HT-29 (cell line): Measurements from ENCODE around the gene GAB4. TPM values are rescaled to one million over a fixed set of nuclear protein-coding genes. Genes with fewer than 3 reads are reported as not detected.
"Not testable (repeated sequence)": the region's sequence is repeated elsewhere in the genome, so short reads cannot be mapped to it uniquely, and the experiment has no call there.

Experiments
- DNase-seq: peaks from one replicate; pipeline ENCODE4 v3.0.0-alpha.2; 2015; ENCODE audit warnings: low spot score
- total RNA-seq: library from RNA; depleted of rRNA; stranded (reverse); fragments of >200 nt; shearing (Covaris generic); gene quantifications from 2 replicates; pipeline ENCODE4 v1.2.3, GENCODE V29; 2014

The GAB4 gene
- total RNA-seq, 1 experiment from 2014 or later: not detected

DNA sequence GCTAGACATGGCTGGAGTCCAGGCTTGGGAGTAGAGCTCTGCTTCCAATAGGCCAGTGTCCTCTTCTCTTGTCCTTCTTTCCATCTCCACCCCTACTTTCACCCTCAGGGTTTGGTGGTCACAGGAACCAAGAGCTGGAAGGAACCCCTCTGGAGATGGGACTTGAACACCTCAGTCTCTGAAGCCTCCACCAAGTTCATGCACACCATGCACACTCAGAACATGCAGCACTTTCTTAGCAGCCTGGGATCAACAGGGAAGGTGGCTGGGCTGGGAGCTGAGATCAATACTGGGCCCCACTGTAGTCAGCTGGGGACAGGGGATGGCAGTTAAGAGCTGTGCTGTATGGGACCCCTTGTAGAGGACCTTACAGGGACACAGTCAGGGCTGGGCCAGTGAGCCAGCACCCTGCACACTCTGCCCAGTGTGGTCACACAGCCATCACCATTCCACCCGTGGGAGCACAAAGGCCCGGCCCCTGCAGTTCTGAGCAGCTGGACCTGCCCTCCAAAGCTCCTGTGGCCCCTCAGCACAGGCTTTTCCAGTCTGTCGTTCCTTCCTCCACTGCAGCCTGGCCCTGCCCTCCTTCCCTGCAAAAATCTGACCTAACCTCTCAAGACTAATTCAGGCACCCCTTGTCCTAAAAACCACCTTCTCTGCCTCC, 47.7 kb downstream of the GAB4 start:
- no peak for DNase-seq

DNA sequence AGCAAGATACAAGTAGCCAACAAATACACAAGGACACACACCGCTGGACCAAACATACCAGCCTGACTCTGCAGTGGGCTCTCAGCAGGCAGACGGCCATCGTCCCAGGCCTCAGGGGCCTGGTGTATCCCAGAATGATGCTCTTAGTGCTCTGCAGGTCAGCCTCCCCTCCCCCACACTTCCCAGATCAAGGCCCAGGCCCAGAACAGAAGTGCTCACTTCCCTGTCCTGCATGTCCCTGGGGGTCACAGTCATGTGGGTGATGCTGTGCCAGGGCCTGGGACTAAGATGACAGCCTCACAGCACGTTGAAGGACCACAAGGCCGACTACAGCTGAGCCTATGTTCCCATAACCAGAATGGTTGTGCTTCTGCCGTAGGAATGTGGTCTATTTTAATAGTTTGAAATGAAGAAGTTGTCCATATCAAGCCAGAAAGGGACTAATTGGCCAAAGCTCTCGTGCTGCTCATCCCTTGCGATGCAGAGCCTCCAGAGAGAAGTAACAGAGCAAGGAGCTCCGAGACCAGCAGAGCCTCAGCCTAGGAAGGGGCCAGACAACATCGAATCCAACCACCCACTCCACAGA, 48.6 kb downstream of the GAB4 start:
- no peak for DNase-seq

DNA sequence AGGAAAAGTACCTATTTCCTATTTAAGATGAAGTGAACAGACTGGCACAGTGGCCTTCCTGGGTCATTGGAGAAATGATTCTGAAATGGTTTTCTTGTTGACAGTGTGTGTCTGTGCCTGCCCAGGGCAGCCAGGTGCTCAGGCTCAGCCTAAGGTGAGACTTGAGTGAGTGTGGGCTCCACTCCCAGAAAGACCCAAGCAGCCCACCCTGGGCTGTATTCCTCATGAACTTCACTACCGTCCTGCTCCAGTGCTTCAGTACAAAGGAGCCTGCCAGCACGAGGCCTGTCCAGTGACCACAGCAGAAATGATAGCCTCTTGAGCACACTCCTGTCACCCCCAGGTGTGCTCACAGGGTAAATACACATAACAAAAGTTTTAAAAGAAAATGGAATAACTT, 49.5 kb downstream of the GAB4 start:
- no peak for DNase-seq

DNA sequence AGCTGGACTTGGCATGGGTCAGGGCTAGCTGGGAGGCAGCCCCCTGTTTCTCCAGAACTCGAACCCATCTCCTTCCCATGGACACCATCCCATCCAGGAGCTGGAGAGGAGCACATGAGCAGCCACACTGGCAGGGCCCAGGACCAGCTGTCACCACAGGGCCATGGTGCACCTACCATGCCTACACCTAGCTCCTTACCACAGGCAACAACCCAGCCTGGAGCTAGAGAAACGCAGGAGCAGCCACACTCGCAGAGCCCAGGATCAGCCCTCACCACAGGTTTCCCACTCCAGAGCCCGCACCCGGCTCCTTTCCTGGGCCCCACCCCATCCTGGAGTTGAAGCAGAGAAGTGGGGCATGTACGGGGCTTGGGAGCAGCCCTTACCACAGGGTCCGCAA, 50.2 kb downstream of the GAB4 start:
- no peak for DNase-seq

DNA sequence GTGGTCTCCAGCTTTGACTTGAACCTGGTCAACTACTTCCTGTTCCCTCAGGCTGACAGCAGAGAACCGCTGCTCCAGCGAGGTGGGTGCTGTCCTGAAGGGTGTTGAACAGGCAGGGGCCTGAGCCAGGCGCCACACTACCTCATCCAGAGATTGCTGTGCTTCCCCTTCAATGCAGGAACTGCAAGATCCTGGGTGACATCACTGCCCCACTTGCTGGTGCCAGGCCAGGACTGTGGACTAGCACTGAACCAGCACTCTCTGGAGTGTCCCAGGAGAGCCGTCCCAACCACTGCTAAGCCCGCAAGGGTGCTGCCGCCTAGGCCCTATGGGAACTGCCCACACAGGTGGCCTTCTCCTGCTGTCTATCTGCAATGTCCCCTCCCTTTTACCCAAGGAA, 51.7 kb downstream of the GAB4 start:
- no peak for DNase-seq

DNA sequence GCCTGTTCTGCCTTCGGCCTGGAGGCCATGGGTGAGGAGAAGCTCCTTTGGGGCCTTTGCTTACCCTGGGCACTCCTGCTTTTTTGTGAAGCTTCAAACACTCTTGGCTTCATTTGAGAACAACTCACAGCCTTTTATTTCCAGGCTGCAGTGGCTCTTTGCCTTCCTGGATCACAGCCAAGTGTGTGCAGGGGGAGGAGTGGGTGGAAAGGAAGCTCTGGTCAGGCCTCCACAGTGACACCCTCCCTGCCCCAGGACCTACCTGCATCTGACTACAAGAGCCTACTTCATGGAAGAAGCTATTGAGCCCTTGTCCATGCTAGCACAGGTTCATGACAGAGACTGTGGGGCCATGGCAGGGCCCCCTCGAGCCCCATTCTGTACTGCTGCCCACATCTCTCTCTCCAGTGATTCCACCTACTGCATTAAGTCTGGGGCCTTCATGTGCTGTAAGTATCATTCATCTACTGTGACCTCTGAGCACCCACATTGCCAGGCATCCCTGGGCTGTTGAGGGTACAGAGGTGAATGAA, 52.3 kb downstream of the GAB4 start:
- DNase-seq: peak; percentile 22

DNA sequence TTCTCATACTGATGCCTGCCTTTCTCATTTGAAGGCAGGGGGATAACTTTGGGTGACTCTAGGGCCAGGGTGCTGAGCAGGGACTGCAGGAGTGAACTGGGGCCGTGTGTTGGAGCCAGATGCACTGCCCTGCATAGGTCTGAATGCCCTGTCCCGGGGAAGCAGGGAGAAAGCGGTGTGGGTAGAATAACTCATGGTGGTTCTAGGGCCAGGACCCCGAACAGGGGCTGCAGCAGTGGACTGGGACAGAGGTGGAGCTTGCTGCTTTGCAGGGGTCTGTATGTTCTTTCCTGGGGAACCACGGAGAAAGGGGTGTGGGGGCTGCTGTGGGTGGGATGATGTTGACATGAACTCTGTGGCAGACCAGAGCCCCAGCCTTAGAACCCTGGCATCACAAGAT, 52.9 kb downstream of the GAB4 start:
- no peak for DNase-seq

DNA sequence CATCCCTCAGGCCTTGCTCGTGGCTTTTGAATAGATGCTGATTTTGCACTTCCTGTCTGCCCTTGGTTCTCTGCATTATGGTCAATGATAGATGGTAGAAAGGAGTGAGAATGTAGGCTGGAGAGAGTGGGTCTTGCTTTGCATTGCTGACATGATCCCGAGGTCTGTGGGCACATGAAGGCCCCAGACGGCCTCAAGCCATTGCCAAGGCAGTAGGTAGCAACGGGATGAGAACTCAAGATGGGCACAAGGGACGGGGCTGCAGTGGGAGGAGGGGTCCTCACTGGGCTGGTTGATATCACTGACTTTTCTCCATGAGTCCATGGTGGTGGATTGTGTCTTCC, 54.0 kb downstream of the GAB4 start:
- no peak for DNase-seq

DNA sequence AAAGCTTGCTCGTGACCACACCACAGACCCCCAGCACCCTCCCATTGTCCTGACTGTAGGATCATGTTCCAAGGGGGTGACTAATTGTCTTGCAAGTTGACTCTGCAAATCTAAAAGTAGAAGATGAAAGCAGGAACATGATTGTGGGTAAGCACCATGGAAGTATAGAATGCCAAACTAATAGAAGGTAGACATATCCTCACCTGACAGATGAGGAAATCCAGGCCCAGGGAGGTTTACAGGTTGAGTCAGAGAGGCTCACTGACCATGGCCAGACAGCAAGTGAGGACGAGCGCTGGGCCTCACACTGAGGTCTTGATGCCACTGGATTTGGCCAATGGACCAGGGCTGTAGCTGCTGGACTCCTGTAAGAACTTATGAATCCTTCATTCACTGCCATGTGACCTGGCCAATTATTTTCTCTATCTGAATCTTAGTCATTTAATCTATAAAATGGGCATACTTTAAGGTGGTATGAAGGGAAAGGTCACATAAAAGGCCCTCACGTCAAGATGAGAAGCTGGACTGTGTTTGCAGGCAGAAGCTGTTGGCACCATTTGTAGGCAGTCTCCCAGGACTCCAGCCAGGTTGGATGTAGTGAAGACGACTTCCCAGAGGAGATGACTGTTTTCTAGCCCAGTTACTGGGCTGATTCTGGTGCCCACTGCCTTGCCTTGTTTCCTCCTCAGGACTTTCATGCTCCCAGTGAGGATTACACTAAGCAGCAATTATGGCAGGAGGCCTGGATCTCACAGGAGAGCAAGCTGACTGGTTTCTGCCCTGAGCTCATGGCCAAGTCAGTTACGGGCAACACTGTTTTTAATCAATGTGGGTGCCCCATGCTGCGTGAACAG, 54.6 kb downstream of the GAB4 start:
- no peak for DNase-seq

DNA sequence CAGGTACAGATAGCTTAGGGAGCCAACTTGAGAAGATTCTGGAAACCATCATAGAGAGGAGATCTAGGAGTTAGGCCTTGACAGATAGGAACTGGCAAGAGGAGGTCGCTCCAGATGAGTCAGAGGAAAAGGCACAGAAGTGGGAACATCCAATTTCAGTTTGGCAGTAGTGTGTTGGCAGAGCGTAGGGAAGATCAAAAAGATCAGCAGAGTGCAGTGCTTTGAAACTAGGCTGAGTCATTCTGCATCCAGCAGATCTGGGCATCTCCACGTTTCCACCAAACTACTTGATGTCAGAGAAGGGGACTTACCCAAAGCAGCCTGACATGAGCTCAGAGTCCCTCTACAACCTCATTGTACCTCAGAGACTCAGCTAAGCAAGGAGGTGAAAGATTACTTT, 58.5 kb downstream of the GAB4 start:
- no peak for DNase-seq

DNA sequence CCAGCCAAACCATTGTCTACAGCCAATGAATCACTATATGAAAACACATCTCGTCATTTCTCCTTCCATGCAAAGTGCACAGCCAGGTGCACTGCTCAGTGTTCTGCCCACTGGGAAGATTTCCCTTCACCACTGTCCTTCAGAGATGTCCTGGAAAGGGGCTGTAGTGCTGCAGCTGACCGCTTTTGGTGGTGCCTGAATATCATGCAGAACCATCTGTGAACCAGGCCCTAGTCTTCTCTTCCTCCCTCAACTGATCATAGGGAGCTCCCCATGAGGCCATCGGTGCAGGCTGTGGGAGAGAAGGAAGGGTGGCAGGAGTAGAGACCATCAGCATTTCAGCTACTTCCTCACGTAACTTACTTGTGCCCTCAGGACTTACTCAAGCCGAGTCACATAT, 70.2 kb downstream of the GAB4 start:
- no peak for DNase-seq

DNA sequence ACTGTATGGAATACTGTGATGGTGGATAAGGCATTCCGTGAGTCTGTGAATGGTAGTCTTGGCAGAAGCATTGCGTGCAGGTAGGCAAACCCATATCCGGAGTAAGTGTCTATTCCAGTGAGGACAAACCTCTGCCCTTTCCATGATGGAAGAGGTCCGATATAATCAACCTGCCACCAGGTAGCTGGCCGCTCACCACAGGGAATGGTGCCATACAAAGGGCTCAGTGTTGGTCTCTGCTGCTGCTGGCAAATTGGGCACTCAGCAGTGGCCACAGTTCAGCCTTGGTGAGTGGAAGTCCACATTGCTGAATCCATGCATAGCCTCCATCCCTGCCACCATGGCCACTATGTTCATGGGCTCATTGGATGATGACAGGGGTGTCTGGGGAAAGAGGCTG, 70.8 kb downstream of the GAB4 start:
- DNase-seq: not testable (repeated sequence)

DNA sequence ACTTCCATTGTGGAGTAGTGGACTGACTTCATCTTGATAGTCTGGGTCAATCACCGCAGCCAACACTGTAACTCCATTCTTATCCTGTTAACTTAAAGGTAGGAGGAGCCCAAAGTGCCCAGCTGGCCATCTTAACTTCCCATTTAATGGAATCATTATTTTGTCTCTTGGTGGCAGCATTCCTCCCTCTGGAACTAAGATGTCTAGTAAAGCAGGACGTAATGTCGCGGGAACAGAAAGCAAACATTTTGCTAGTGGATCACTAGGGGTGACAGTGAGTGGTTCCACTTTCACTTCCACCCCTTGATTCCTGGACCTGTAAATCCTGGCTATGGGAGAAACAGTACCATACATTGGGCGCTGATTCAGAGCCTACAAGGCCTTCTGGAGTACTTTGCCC, 71.4 kb downstream of the GAB4 start:
- no peak for DNase-seq

DNA sequence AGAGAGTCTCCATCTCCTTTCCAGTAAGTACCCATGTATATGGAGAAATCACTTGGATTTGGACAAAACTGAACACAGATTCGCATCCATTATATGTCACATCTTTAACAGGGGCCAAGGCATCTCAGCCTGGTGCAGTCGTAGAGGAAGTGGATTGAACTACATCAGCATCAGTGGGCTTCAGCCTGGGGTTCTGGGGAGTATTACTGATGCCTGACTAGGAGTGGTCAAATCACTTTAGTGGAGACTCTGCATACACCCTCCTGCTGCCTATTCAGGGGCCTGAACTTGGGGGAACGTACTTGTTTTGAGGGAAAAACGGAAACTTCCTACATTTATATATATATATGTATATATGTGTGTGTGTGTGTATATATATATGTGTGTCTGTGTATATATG, 72.8 kb downstream of the GAB4 start:
- no peak for DNase-seq

DNA sequence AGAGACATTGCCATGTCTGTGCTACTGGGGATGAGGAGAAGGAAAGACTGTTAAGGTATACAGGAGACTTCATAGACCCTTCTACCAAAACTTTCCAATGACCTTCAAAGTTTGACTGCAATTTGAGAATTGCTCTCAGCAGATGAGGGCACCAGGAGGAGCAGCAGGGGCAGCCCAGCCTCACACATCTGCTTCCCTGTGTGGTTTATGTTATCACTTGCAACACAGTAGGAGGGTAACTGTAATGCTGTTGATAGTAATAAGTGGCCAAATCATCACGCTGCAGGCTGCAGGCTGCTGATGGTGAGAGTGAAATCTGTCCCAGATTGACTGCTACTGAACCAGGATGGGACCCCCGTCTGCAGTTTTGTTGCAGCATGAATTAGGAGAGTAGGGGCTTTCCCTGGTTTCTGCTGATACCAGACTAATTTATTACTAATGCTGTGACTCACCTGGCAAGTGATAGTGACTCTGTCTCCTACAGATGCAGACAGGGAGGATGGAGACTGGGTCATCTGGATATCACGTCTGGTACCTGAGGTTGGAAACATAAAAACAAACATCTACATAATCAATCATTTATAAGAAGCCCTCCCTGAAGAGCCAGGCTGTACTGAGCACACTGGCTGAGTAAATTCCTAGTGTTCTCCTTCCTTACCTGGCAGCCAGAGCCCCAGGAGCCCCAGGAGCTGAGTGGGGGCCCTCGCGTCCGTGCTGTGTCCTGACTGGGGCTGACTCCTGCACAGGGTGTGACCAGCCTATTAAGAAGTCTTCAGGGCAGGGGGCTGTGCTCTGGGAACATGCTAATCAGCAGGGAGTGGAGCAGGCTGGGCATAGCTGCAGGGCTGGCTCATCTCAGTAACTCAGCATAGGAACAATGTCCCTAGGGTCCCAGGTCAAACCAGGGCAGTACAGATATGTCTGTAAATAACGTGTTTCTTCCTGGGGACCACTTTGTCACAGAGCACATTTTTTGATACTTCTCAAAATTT, 74.4 kb downstream of the GAB4 start:
- no peak for DNase-seq

DNA sequence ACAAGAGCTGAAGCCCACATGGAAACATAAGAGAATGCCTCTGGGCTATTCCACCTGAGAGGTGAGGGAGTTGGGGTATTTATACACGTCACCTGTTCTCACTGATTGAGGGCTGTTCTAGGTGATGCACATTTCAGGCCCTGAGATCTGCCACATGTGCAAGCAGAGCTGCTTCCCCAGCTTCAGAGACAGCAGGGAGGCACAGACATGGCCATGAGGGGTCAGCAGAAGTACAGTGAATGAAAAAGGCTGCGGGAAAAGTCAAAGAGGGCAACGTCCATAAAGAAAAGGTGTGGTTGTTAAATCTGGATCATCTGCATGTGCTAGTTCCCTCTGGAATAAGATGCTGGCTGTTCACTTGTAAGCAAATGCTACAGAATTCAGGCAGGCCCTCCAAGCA, 75.4 kb downstream of the GAB4 start:
- peak; percentile 3 for DNase-seq

DNA sequence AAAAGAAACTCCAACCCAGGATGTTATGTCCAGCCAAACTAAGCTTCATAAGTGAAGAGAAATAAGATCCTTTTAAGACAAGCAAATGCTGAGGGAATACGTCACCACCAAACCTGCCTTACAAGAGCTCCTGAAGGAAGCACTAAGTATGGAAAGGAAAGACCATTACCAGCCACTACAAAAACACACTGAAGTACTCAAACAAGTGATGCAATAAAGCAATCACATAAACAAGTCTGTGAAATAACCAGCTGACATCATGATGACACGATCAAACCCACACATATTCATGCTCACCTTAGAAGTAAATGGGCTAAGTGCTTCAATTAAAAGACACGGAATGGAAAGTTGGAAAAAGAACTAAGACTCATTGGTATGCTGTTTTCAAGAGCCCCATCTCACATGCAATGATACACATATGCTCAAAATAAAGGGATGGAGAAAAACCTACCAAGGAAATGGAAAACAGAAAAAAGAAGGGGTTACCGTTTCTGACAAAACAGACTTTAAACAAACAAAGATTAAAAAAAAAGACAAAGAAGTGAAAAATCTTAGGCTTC, 82.5 kb downstream of the GAB4 start:
- no peak for DNase-seq

DNA sequence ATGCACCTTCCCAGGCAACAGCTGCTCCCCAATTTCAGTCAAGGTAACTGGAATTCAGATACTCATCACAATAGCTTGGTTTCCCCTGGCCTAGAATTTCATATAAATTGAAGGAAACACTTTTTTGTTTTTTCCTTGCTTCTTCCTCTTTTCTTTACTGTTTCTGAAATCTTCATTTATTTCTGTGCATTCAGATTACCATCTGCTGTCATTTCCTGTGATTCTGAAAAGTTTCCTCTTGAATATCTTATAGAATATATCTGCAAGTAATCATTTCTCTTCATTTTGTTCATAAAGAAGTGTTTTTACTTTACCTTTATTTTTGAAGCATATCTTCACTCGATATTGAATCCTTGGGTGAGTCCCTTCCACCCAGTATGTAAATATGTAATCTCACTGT, 85.3 kb downstream of the GAB4 start:
- no peak for DNase-seq

DNA sequence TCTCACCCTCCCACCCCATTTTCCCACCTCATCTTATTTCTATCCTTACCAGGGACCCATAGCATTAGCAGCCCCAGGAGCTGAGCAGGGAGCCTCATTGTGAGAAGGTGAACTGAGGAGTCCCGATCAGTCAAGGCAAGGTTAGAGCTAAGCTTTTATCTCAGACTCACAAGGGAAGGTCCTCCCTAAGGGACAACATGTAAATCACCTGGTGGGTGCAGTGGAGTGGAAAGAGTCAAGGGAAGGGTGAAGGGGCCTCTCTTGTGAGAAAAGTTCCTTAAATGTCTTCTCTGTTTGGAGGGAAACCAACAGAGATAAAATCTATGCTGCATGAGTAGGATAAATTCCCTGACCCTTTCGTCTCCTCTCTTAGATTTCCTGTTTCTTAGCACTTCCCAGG, 85.9 kb downstream of the GAB4 start:
- no peak for DNase-seq

DNA sequence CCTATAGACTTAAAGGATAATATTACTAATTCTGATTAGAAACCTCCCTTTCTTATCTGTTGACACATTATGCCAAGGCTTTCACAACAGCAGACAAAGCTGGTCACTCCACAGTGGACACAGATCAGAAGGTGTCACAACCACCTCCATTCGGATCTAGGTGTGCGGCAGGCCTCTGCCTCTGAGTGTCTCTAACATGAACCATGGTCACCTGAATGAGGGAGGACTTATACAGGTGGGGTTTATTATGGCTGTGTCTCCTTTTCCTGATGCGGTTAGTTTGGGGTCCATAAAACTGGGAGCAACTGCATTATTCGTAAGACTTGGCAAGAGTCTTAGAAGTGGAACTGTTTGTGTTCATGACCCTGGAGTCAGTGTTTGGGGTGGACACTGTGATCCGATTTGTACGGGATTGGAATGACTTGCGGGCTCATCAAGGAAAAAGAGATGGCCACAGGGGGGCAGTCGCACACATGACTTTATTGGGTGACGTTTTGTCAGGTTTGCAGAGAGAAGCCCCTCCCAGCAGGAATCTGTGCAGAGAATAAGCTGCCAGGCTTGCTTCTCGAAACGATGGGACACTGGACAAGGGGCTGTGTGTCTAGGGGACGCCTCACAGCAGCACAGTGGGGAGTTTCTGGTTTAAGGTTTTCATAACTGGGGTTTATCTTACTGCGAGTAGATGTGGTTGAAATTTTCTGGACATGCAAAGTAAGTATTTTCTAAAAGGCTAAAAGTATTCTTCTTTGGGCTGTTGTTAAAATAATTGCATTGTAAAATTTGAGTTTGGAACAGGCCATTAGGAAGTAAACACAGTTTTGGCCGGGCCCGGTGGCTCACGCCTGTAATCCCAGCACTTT, 90.6 kb downstream of the GAB4 start:
- DNase-seq: peak; percentile 64
